HG03520 (cell line): ENCODE data around the gene MDM2.
A peak's percentile ranks its signal among the peaks of the same experiment; 100 is the strongest.

Experiments
- ATAC-seq: cut with Tn5 transposase; IDR thresholded peaks from one replicate; pipeline ENCODE4 v1.9.1; 2021; ENCODE audit warnings: mild to moderate bottlenecking, moderate library complexity; ENCODE audit not compliant: unreplicated experiment

The MDM2 gene

GRCh38 chr12:68844788-68845695, 37.1 kb downstream of the MDM2 start:
- no peak for ATAC-seq

GRCh38 chr12:68846811-68847210, 38.8 kb downstream of the MDM2 start:
- ATAC-seq = no peak

DNA sequence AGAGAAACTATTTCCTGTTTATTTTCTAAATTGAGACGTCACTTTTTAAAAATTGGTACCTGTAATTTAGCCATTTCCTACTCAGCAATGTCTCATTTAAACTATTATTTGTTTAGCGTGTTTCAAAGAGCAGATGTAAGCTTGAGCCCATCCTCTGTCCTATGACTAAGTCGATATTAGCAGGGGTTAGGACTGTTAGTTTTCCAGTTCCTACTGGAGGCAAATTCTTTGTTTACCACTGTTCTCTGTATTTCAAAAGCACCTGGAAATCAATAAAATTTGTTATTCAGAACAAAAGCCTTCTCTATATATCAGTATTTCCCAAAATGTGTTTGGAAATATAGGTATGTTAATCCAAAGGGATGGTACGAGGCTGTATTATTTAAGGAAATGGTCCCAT, 42.4 kb downstream of the MDM2 start:
- no peak for ATAC-seq

- ATAC-seq = no peak
Measured at GRCh38 chr12:68851592-68852306, 43.8 kb downstream of the MDM2 start.

GRCh38 chr12:68853396-68854077, 45.6 kb downstream of the MDM2 start:
- ATAC-seq = no peak

- ATAC-seq = no peak
Measured at GRCh38 chr12:68854078-68854468, 46.1 kb downstream of the MDM2 start.

GRCh38 chr12:68854554-68854953, 46.6 kb downstream of the MDM2 start:
- no peak for ATAC-seq

GRCh38 chr12:68855111-68855510, 47.1 kb downstream of the MDM2 start:
- no peak for ATAC-seq

DNA sequence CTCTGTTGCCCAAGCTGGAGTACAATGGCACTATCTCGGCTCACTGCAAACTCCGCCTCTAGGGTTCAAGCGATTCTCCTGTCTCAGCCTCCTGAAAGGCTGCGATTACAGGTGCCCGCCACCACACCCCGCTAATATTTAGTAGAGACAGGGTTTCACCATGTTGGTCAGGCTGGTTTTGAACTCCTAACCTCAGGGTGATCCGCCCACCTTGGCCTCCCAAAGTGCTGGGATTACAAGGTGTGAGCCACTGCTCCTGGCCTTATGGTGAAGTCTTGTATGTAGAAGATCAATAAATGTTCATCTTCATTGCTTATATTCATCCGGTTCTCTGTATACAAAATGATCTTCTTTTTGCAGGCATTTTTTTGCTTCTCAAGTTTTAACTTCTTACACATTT, 47.8 kb downstream of the MDM2 start:
- ATAC-seq = no peak

- no peak for ATAC-seq
Measured at GRCh38 chr12:68856510-68856909, 48.5 kb downstream of the MDM2 start.

GRCh38 chr12:68861890-68862289, 53.9 kb downstream of the MDM2 start:
- ATAC-seq = no peak

- no peak for ATAC-seq
Measured at GRCh38 chr12:68863109-68863770, 55.3 kb downstream of the MDM2 start.

- ATAC-seq = peak; percentile 79
Measured at GRCh38 chr12:68863886-68864454, 56.0 kb downstream of the MDM2 start.

GRCh38 chr12:68864604-68865003, 56.6 kb downstream of the MDM2 start:
- no peak for ATAC-seq

DNA sequence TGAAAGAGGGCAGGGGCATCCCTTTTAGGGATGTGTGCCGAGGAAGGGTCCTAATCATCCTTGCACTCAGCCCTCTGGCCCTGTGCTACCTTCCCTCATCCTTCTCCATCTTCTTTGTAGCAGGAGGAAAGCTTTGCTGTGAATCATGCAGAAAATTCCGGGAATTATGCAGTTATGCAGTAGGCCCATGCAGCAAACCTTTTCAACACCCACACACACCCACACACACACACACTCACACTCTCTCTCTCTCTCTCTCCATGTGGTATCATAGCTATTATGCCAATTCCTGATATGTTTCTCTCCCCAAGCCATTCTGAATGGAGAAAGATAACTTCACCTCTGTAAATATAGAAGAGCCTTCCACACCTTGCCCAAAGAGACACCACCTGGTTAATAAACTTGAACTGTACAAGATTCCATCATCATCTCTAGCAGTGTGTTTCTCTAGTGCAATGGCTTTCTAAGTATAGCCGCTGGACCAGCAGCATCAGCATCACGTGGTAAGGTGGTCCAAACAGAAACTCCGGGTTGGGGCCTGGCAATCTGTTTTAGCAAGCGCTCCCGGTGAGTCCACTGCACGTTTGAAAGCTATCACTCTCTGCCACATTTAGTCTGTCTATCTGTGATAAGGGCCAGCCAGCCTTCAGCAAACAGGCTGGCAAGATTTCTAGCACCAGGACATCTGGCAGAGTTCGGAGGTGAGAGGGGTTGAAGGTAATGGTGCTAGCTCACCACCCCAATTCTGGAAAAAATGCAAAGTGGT, 57.6 kb downstream of the MDM2 start:
- no peak for ATAC-seq

GRCh38 chr12:68866950-68867349, 59.0 kb downstream of the MDM2 start:
- no peak for ATAC-seq

DNA sequence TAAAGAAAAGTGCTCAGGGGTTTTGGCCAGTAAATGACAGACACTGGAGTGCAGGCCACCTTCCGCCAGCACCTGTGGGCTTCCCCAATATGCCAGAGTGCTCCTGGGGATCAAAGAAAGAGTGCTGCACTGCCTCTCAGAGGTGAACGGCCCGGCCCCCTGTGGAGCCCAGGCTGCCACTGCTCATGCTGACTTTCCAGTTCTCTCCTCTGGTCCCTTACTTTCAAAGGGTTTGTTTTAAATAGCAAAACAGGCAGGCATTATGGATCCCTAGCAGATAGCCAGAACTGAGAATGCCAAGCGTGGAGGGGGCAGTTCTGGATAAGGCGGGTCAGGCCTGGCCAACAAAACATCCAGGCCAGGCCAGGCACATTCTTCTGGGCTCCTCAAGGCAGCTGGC, 59.6 kb downstream of the MDM2 start:
- ATAC-seq = no peak

GRCh38 chr12:68868043-68868790, 60.2 kb downstream of the MDM2 start:
- ATAC-seq = no peak

GRCh38 chr12:68870011-68870410, 62.0 kb downstream of the MDM2 start:
- no peak for ATAC-seq
